ENCODE measurements around the gene RAET1G. TPM values are rescaled to one million over a fixed set of nuclear protein-coding genes. Genes with fewer than 3 reads are reported as not detected.

The RAET1G gene
- total and polyA plus RNA-seq, 2 donors (not counting 3 experiments of a cell fraction or from before 2014, with no cell fraction given), result 1.6 to 2.1 TPM

GRCh38 chr6:149881860-149882259 is 41.1 kb downstream of the RAET1G start:
- CTCF ChIA-PET, result no interaction called here
- no peak for DNase-seq (ENCODE audit: low read depth, low spot score)
- dilution Hi-C loops (cut with MboI; ENCODE audit: extremely low pct_ligation_motif_present, low sequenced_read_pairs), result no loop called here
- no peak overlapping the region for H3K4me2 ChIP-seq (ENCODE audit: insufficient read depth, low read length)
- H3K4me1 ChIP-seq (ENCODE audit: control insufficient read depth, extremely low read depth, insufficient read depth, low read length), result no peaks in the 10 kb centered on the region
- POLR2A ChIA-PET, result no interaction called here
- no peaks in the 10 kb centered on the region for H3K79me2 ChIP-seq (ENCODE audit: control insufficient read depth, insufficient read depth, low read length)
- peaks cover 7% of the 10 kb centered on the region in 2 experiments for H3K27me3 ChIP-seq (ENCODE audit: control insufficient read depth in 2 of 2, insufficient read depth in 2 of 2, low read length in 2 of 2)
- FAIRE-seq, result no peak
- intact Hi-C loops (cut with micrococcal nuclease), result no loop called here
- H3K4me3 ChIP-seq (replicated peaks in 1 of 3; ENCODE audit: insufficient read depth in 1 of 3, low read depth in 1 of 3, low read length in 3 of 3), result no peak overlapping the region
- TF ChIP-seq GATA2 (IDR thresholded peaks at IDR 0.05; ENCODE audit: insufficient read depth, insufficient read length, low read depth, low read length), result no peak
- no peak for TF ChIP-seq POLR2AphosphoS5 (IDR thresholded peaks at IDR 0.05; ENCODE audit: insufficient read depth, low read depth, low read length)
- no peak for TF ChIP-seq MYC (IDR thresholded peaks at IDR 0.05; ENCODE audit: low read depth, low read length)
- no peak for TF ChIP-seq EZH2 (IDR thresholded peaks at IDR 0.05; ENCODE audit: borderline replicate concordance, low read depth, low read length, severe bottlenecking)
- TF ChIP-seq, protein P1, sequence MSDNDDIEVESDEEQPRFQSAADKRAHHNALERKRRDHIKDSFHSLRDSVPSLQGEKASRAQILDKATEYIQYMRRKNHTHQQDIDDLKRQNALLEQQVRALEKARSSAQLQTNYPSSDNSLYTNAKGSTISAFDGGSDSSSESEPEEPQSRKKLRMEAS (IDR thresholded peaks at IDR 0.05; ENCODE audit: insufficient read depth, insufficient read length), result no peak
- TF ChIP-seq POLR2A (IDR thresholded peaks at IDR 0.05; ENCODE audit: low read depth, low read length), result no peak
- TF ChIP-seq FOS (IDR thresholded peaks at IDR 0.05; ENCODE audit: borderline replicate concordance, insufficient read depth, low read length), result no peak
- no peak for TF ChIP-seq JUN (IDR thresholded peaks at IDR 0.05; ENCODE audit: borderline replicate concordance, insufficient read depth, insufficient read length, low read depth)
- no peaks in the 10 kb centered on the region for H4K20me1 ChIP-seq (replicated peaks; ENCODE audit: control insufficient read depth, extremely low read depth, insufficient read depth, low read length)
- no peak overlapping the region for H3K27ac ChIP-seq (ENCODE audit: insufficient read depth, low read depth, low read length)
- no peaks in the 10 kb centered on the region for H3K9me3 ChIP-seq (replicated peaks; ENCODE audit: control insufficient read depth, insufficient read depth, low read length)
- H3K9me1 ChIP-seq (replicated peaks; ENCODE audit: control insufficient read depth, extremely low read depth, insufficient read depth, low read length), result no peaks in the 10 kb centered on the region
- no peak overlapping the region for H3K9ac ChIP-seq (replicated peaks; ENCODE audit: extremely low read depth, insufficient read depth, low read length)
- no peak overlapping the region for H2AFZ ChIP-seq (ENCODE audit: low read depth, low read length)
- H3K36me3 ChIP-seq (ENCODE audit: control insufficient read depth in 2 of 2, extremely low read depth in 1 of 2, insufficient read depth in 2 of 2, low read length in 2 of 2), result no peaks in the 10 kb centered on the region
- BruUV-seq (replicated peaks), result no TSS peak

Measured in endothelial cell of umbilical vein (primary cell).